HG03457 (cell line): ENCODE measurements around the gene RIPK4.

ENCODE experiments used
- ATAC-seq: cut with Tn5 transposase; IDR thresholded peaks from one replicate; pipeline ENCODE4 v1.9.1; 2021; ENCODE audit warnings: moderate number of reproducible peaks; ENCODE audit not compliant: unreplicated experiment

RIPK4 gene

DNA sequence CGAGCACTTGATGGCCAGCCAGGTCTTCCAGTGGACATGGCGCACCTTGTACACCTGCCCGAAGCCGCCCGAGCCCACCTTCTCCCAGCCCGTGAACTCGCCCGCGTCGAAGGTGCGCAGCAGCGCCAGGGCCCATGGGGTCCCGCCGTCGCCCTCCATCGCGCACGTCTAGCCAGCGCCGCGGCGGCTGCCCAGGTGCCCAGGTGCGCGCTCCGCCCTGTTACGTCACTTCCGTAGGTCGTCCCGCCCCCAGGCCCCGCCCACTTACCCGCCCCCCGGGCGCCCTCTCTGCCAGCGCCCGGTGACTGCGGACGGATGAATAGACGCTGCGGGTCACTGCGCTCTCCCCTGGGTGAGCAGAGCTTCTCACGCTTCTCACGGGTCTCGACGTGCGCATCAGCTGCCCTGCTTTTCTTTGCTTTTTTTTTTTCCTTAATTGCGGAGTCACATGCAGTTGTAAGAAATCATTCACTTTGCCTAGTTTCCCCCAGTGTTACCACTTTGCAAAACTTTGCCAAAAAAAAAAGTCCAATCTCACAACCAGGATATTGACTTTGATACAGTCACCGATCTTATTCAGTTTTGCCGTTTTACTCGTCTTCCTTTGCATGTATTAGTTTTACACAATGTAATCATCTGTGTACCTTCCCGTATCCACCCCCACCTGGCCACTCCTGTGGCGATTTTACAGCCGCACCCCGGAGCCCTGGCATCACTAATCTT lies at the start of gene RIPK4:
Gene RIPK4 (minus strand): TSS at position 170 of the 723 bp plus-strand sequence. CDS start 11 bp downstream, at position 159.
- ATAC-seq: no peak

DNA sequence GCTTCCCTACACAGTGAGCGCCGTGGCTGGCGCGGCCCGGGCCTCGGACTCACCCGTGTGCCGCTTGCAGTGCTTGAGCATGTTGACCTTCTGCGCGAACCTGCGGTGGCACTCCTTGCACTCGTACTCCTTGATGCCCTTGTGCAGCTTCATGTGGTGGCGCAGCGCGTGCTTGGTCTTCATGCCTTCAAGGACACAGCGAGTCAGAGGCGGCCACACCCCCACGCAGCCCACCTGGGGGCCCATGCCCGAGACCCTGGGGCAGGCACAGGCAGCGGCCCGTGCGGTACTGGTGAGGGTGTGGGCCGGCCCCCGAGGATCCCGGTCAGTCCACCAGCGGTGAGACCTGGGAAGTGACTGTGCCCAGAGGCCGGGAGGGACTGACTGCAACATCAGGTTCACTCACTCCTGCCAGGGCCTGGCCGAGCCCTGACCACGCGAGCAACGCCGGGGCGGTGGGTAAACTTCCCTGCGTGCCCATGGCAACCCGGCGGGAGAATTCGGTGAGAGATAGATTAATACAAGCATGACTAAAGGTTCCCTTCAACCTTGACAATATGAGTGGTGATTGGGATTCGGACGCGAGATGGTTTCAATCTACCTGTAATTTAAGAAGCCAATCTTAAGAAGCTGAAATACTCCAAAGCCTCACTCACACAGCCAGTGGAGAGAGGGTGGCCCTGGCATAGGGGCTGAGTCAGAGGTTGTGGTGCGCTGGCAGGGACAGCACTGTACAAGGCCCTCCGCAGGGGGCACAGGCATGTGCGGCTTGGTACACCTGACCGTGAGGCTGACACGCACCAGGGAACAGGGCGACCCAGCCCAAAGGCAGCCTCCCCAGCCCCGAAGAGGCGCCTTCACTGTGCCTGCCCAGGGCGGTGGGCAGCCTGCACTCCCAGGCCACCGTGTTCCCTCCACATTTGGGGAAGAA lies 49.1 kb upstream of the RIPK4 start:
- no peak for ATAC-seq

DNA sequence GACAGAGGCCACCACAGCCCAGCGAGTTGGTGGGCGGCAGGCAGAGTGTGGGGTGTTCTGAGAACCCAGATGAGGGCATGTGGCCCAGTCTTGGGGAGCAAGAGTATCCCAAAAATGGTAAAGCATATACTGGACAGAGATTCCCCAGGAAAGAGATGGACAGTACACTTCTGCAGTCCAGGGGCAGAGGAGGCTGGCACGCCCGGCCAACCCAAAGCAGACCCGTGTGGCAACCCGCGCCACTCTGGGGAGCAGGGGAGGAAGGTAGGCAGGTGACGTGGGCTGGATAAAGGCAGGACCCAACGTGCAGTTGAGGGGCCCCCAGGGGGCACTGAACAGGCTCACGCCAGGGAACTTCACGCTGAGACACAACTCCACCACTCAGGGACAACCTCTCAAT lies 46.4 kb upstream of the RIPK4 start:
- no peak for ATAC-seq

GRCh38 chr21:41812679-41813078 lies 45.8 kb upstream of the RIPK4 start:
- ATAC-seq: no peak

DNA sequence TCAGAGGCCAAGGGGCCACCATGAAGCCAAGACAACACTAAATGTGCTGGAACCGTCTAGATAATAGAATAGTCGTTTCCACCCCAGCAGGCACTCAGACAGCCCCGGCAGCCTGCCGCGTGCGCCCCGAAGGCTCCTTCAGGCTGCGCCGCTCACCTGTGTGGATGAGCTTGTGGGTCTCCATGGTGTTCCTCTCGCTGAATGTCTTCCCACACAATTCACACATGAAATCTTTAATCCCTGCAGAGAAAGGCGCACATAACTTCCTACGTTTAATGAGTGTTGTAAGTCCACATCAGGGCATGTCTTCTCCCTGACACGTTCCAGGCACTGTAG lies 43.7 kb upstream of the RIPK4 start:
- no peak for ATAC-seq

- ATAC-seq: no peak
Observed at GRCh38 chr21:41809891-41810596, 43.2 kb upstream of the RIPK4 start.

GRCh38 chr21:41808846-41809245 lies 42.0 kb upstream of the RIPK4 start:
- ATAC-seq: no peak

DNA sequence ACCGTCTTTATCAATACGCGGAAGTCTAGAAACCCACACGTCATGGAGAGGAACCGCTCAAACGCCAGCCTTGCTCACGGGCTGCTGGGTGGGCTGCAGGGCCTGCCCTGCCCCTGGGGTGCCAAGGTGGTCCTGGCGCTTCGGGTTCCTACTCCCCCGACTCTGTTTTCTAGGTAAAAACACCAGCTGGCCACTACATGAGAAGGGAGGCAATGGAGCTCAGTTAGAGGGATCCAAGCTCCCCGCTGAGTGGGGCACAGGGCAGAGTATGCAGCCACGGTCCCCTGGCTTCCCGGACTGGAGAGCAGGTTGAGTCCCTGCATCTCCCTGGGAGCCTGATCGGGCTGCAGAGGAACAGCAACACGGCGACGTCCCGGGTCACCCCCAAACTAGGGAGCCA lies 41.2 kb upstream of the RIPK4 start:
- ATAC-seq: no peak

DNA sequence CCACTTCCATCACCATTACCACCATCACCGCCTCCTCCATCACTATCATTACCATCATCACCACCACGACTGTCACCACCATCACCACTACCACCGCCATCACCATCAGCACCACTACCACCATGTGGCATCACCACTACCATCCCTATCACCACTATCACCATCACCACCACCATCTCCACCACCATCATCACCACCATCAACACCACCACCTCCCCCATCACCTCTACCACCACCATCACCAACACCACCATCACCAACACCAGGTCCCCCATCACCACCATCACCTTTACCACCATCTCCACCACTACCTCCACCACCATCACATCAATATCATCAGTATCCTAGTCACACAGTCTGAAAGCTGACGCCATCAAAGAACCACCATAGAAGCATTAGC lies 39.9 kb upstream of the RIPK4 start:
- ATAC-seq: no peak

DNA sequence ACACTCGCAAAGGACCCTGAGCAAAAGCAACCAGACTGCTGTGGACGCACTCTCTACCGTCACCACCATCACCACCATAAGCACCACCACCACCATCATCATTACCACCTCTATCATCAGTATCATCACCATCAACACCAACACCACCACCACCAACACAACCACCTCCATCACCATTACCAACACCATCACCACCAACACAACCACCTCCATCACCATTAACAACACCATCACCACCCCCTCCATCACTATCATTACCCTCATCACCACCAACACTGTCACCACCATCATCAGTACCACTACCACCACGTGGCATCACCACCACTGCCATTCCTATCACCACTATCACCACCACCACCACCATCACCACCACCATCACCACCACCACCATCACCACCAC lies 38.8 kb upstream of the RIPK4 start:
- ATAC-seq: no peak

DNA sequence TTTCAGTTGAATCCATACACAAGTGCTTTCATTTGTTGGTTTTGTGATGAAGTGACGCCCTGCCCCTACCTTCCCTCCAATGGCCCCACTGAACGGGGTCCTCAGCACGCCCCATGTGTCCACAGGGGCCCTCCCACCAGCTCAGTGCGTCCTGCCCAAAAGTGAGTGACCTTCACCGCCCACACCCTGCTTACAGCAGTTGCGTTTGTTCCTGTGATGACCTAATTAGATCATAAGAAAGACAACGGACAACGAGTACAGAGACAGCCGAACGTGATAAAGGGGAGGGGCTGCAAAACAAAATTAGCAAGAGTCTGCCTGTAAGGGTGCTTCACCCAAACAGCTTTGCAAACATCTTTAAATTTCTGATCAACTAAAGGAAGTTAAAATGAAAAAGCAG lies 38.2 kb upstream of the RIPK4 start:
- no peak for ATAC-seq

DNA sequence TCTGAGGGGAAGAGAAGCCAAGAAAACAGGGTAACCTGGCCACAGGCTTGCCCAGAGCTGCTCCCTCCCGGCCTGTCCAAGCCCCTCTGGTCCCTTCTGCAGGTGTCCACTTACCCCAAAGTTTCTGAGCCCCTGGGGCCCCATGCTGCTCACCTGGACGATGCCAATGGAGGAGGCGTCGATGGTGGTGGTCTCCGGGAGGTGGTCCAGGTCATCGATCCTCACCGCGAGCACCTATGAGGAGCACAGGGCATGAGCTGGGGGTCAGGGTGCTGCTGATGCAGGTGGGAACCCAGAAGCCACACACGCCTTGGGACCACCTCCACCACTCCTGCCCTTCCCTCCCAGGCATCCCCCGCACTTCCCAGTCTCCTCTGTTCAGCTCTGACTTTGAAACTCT lies 37.5 kb upstream of the RIPK4 start:
- no peak for ATAC-seq

DNA sequence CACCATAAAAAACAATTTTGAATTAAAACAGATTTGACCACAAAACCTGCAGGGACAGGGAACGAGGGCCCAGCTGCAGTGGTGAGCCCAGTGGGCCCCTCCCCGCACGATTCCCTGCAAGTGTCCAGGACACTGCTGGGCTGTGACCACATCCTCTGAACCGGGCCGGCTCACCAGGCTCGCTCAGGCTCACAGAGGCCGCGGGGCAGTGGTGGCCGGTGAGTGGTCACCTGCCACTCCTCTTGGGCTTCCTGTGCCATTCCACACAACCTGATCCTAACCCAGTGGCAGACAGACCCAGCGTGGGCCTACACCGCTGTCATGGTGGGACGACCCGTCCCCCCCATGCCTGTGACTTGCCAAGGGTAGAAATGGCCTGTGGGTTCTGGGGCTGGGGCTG lies 36.5 kb upstream of the RIPK4 start:
- no peak for ATAC-seq

- ATAC-seq: no peak
Observed at GRCh38 chr21:41802684-41803083, 35.8 kb upstream of the RIPK4 start.

GRCh38 chr21:41802198-41802584 lies 35.3 kb upstream of the RIPK4 start:
- ATAC-seq: no peak

- no peak for ATAC-seq
Observed at GRCh38 chr21:41801321-41802197, 34.7 kb upstream of the RIPK4 start.

GRCh38 chr21:41800425-41801320 lies 33.8 kb upstream of the RIPK4 start:
- ATAC-seq: no peak

DNA sequence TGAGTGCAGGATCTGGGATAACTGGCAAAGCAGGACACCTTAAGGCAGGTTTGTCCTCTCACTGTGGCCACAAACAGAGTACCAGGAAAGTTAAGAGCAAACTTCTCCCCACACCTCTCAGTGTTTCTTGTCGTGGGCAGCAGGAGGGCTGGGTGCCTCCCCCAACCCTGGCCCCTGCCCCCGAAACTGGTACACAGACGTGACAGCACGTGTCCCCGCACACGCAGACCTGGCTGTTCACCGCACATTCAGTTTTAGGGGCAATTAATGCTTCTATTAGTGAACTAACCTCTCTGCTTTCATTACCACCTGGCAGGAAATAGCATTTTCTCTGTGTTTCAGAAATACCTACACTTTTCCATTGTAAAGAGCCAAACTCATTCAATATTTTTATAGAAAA lies 32.9 kb upstream of the RIPK4 start:
- ATAC-seq: no peak

- no peak for ATAC-seq
Observed at GRCh38 chr21:41798326-41798725, 31.5 kb upstream of the RIPK4 start.
